ENCODE measurements around the gene EMILIN2. TPM values are rescaled to one million over a fixed set of nuclear protein-coding genes. Genes with fewer than 3 reads are reported as not detected.

Gene EMILIN2
- total RNA-seq, 1 donor from 2014 or later = 8.7 TPM

- DNase-seq (ENCODE audit: low spot score, unreplicated experiment) = no peak
- Mint-ChIP-seq H3K36me3 (ENCODE audit: insufficient read depth) (no peaks in the 10 kb centered on the region), H3K27me3 (no peaks in the 10 kb centered on the region), H3K4me3 (ENCODE audit: low read depth) (no peak overlapping the region), H3K4me1 (ENCODE audit: low read depth) (peaks cover 11% of the 10 kb centered on the region), H3K27ac (no peak overlapping the region), H3K9me3 (ENCODE audit: low read depth) (peaks cover 8% of the 10 kb centered on the region)
- no peak for TF ChIP-seq CTCF (IDR thresholded peaks at IDR 0.05; ENCODE audit: unreplicated experiment)
Observed at GRCh38 chr18:2893056-2893455, 46.2 kb downstream of the EMILIN2 start.

- Mint-ChIP-seq H3K9me3 (ENCODE audit: low read depth) (peaks cover 5% of the 10 kb centered on the region), H3K4me1 (ENCODE audit: low read depth) (peaks cover 11% of the 10 kb centered on the region), H3K27me3 (no peaks in the 10 kb centered on the region), H3K27ac (no peak overlapping the region), H3K4me3 (ENCODE audit: low read depth) (no peak overlapping the region), H3K36me3 (ENCODE audit: insufficient read depth) (no peaks in the 10 kb centered on the region)
- no peak for TF ChIP-seq CTCF (IDR thresholded peaks at IDR 0.05; ENCODE audit: unreplicated experiment)
- no peak for DNase-seq (ENCODE audit: low spot score, unreplicated experiment)
Observed at GRCh38 chr18:2893676-2894075, 46.9 kb downstream of the EMILIN2 start.

- peaks cover 11% of the 10 kb centered on the region for H3K4me1 Mint-ChIP-seq (ENCODE audit: low read depth)
- peaks cover 5% of the 10 kb centered on the region for H3K9me3 Mint-ChIP-seq (ENCODE audit: low read depth)
- no peak for TF ChIP-seq CTCF (IDR thresholded peaks at IDR 0.05; ENCODE audit: unreplicated experiment)
- H3K27ac Mint-ChIP-seq = no peak overlapping the region
- H3K4me3 Mint-ChIP-seq (ENCODE audit: low read depth) = no peak overlapping the region
- H3K27me3 Mint-ChIP-seq = no peaks in the 10 kb centered on the region
- H3K36me3 Mint-ChIP-seq (ENCODE audit: insufficient read depth) = no peaks in the 10 kb centered on the region
- DNase-seq (ENCODE audit: low spot score, unreplicated experiment) = no peak
Observed at GRCh38 chr18:2894131-2894840, 47.5 kb downstream of the EMILIN2 start.

- no peak for DNase-seq (ENCODE audit: low spot score, unreplicated experiment)
Observed at GRCh38 chr18:2894841-2895370, 48.1 kb downstream of the EMILIN2 start.

GRCh38 chr18:2895391-2895790, 48.6 kb downstream of the EMILIN2 start:
- no peak overlapping the region for H3K4me3 Mint-ChIP-seq (ENCODE audit: low read depth)
- H3K4me1 Mint-ChIP-seq (ENCODE audit: low read depth) = peaks cover 12% of the 10 kb centered on the region
- H3K36me3 Mint-ChIP-seq (ENCODE audit: insufficient read depth) = no peaks in the 10 kb centered on the region
- no peak for DNase-seq (ENCODE audit: low spot score, unreplicated experiment)
- no peaks in the 10 kb centered on the region for H3K27me3 Mint-ChIP-seq
- H3K27ac Mint-ChIP-seq = no peak overlapping the region
- H3K9me3 Mint-ChIP-seq (ENCODE audit: low read depth) = peaks cover 5% of the 10 kb centered on the region
- TF ChIP-seq CTCF (IDR thresholded peaks at IDR 0.05; ENCODE audit: unreplicated experiment) = no peak

More at GRCh38 chr18:2894841-2895370, 48.1 kb downstream of the EMILIN2 start:
- H3K4me3 Mint-ChIP-seq (ENCODE audit: low read depth) = no peak overlapping the region
- no peak for TF ChIP-seq CTCF (IDR thresholded peaks at IDR 0.05; ENCODE audit: unreplicated experiment)
- peaks cover 5% of the 10 kb centered on the region for H3K9me3 Mint-ChIP-seq (ENCODE audit: low read depth)
- H3K27me3 Mint-ChIP-seq = no peaks in the 10 kb centered on the region
- H3K27ac Mint-ChIP-seq = no peak overlapping the region
- no peaks in the 10 kb centered on the region for H3K36me3 Mint-ChIP-seq (ENCODE audit: insufficient read depth)
- peaks cover 11% of the 10 kb centered on the region for H3K4me1 Mint-ChIP-seq (ENCODE audit: low read depth)
